Urinary bladder (tissue), 4 donors: ENCODE data around the gene TBC1D10A. TPM values are rescaled to one million over a fixed set of nuclear protein-coding genes. Genes with fewer than 3 reads are reported as not detected.

Source experiments
- DNase-seq: peaks from one replicate; pipeline ENCODE4 v3.0.0-alpha.2; 2015; ENCODE audit errors: extremely low spot score
- H3K27ac ChIP-seq: one replicate; pipeline ENCODE4 v1.5.1; 2013; ENCODE audit warnings: low read depth, mild to moderate bottlenecking, moderate library complexity
- H3K36me3 ChIP-seq: one replicate; pipeline ENCODE4 v1.6.1; 2013; ENCODE audit warnings: mild to moderate bottlenecking, moderate library complexity; ENCODE audit not compliant: insufficient read depth
- H3K4me1 ChIP-seq: one replicate; pipeline ENCODE4 v1.6.1; 2013; ENCODE audit warnings: mild to moderate bottlenecking, moderate library complexity; ENCODE audit not compliant: insufficient read depth
- H3K4me3 ChIP-seq: one replicate; pipeline ENCODE4 v1.5.1; 2013; ENCODE audit warnings: low read depth, low read length
- WGBS: extraction: QIAGEN DNeasy Blood & Tissue Kit; methylation state at CpG from one replicate; pipeline ENCODE4 v1.1.7; 2013; 5-methylcytosine and 5-hydroxymethylcytosine counted together
- polyA plus RNA-seq: library from polyadenylated mRNA; stranded (reverse); fragments of 200-250 nt; gene quantifications from one replicate; pipeline ENCODE4 v1.2.3, GENCODE V29; 2013
- total RNA-seq: library from RNA; depleted of rRNA; stranded (reverse); fragments of >200 nt; gene quantifications from one replicate; pipeline ENCODE4 v1.2.3, GENCODE V29; 2014
- donor health status: healthy with polysubstance abuse.
- donor health status: healthy.

TBC1D10A gene
- total RNA-seq (8.4 TPM), polyA plus RNA-seq (31.7 TPM)

- DNase-seq, result peak; percentile 58
- H3K4me1 ChIP-seq, result no peaks in the 10 kb centered on the region
- under 1% methylated on average over 69 of the region's 69 CpGs for WGBS
- H3K4me3 ChIP-seq, result peak within 1 kb of the TSS; percentile 97
- H3K36me3 ChIP-seq, result no peaks in the 10 kb centered on the region
- H3K27ac ChIP-seq, result peak within 1 kb of the TSS; percentile 89
Observed at GRCh38 chr22:30326706-30327362, at the start of gene TBC1D10A. TBC1D10A (minus strand) TSS chr22:30326941; CDS start chr22:30326881, 60 bp downstream.

- no peaks in the 10 kb centered on the region for H3K36me3 ChIP-seq
- no peak for DNase-seq
- WGBS, result 91% methylated on average over 13 of the region's 13 CpGs
- no peak overlapping the region for H3K4me3 ChIP-seq
- H3K27ac ChIP-seq, result no peak overlapping the region
- no peaks in the 10 kb centered on the region for H3K4me1 ChIP-seq
Observed at GRCh38 chr22:30375312-30375849, 48.6 kb upstream of the TBC1D10A start.

GRCh38 chr22:30373331-30374325 is 46.9 kb upstream of the TBC1D10A start:
- no peak overlapping the region for H3K27ac ChIP-seq
- H3K36me3 ChIP-seq, result no peaks in the 10 kb centered on the region
- H3K4me3 ChIP-seq, result no peak overlapping the region
- H3K4me1 ChIP-seq, result no peaks in the 10 kb centered on the region
- WGBS, result 83% methylated on average over 33 of the region's 33 CpGs
- no peak for DNase-seq

GRCh38 chr22:30372915-30373314 is 46.2 kb upstream of the TBC1D10A start:
- DNase-seq, result no peak
- WGBS, result 71% methylated on average over 8 of the region's 8 CpGs
- H3K36me3 ChIP-seq, result no peaks in the 10 kb centered on the region

GRCh38 chr22:30371981-30372380 is 45.2 kb upstream of the TBC1D10A start:
- Histone ChIP-seq H3K4me3 (no peak overlapping the region), H3K4me1 (no peaks in the 10 kb centered on the region), H3K27ac (no peak overlapping the region), H3K36me3 (no peaks in the 10 kb centered on the region)
- DNase-seq, result no peak
- WGBS, result 80% methylated on average over 13 of the region's 13 CpGs

More at GRCh38 chr22:30372915-30373314, 46.2 kb upstream of the TBC1D10A start:
- H3K27ac ChIP-seq, result no peak overlapping the region
- H3K4me1 ChIP-seq, result no peaks in the 10 kb centered on the region
- no peak overlapping the region for H3K4me3 ChIP-seq

- Histone ChIP-seq H3K4me1 (no peaks in the 10 kb centered on the region), H3K27ac (no peak overlapping the region), H3K4me3 (no peak overlapping the region), H3K36me3 (no peaks in the 10 kb centered on the region)
- WGBS, result 91% methylated on average over 9 of the region's 9 CpGs
- no peak for DNase-seq
Observed at GRCh38 chr22:30371321-30371720, 44.6 kb upstream of the TBC1D10A start.

GRCh38 chr22:30370641-30371230 is 44.0 kb upstream of the TBC1D10A start:
- Histone ChIP-seq H3K4me1 (no peaks in the 10 kb centered on the region), H3K4me3 (no peak overlapping the region), H3K27ac (no peak overlapping the region), H3K36me3 (no peaks in the 10 kb centered on the region)
- DNase-seq, result no peak
- 81% methylated on average over 19 of the region's 19 CpGs for WGBS

GRCh38 chr22:30368420-30368819 is 41.7 kb upstream of the TBC1D10A start:
- H3K4me1 ChIP-seq, result no peaks in the 10 kb centered on the region
- WGBS, result 92% methylated on average over 9 of the region's 9 CpGs
- no peak overlapping the region for H3K4me3 ChIP-seq
- no peaks in the 10 kb centered on the region for H3K36me3 ChIP-seq
- no peak for DNase-seq
- H3K27ac ChIP-seq, result no peak overlapping the region

- no peak for DNase-seq
- Histone ChIP-seq H3K4me3 (no peak overlapping the region), H3K36me3 (no peaks in the 10 kb centered on the region), H3K4me1 (no peaks in the 10 kb centered on the region), H3K27ac (no peak overlapping the region)
- 95% methylated on average over 18 of the region's 18 CpGs for WGBS
Observed at GRCh38 chr22:30365891-30366290, 39.1 kb upstream of the TBC1D10A start.

- DNase-seq, result no peak
- H3K4me1 ChIP-seq, result no peaks in the 10 kb centered on the region
- no peak overlapping the region for H3K4me3 ChIP-seq
- H3K27ac ChIP-seq, result no peak overlapping the region
- H3K36me3 ChIP-seq, result no peaks in the 10 kb centered on the region
- 79% methylated on average over 7 of the region's 7 CpGs for WGBS
Observed at GRCh38 chr22:30362651-30363281, 36.0 kb upstream of the TBC1D10A start.

- Histone ChIP-seq H3K27ac (no peak overlapping the region), H3K4me3 (no peak overlapping the region), H3K36me3 (no peaks in the 10 kb centered on the region), H3K4me1 (no peaks in the 10 kb centered on the region)
- WGBS, result 85% methylated on average over 10 of the region's 10 CpGs
- no peak for DNase-seq
Observed at GRCh38 chr22:30361916-30362650, 35.3 kb upstream of the TBC1D10A start.

- no peak for DNase-seq
Observed at GRCh38 chr22:30358541-30358940, 31.8 kb upstream of the TBC1D10A start.

More at GRCh38 chr22:30358541-30358940, 31.8 kb upstream of the TBC1D10A start:
- H3K4me3 ChIP-seq, result no peak overlapping the region
- peaks cover 5% of the 10 kb centered on the region for H3K4me1 ChIP-seq
- no peaks in the 10 kb centered on the region for H3K36me3 ChIP-seq
- WGBS, result 93% methylated on average over 6 of the region's 6 CpGs
- H3K27ac ChIP-seq, result no peak overlapping the region
